ENCODE measurements around the gene RPS2. TPM values are rescaled to one million over a fixed set of nuclear protein-coding genes. Genes with fewer than 3 reads are reported as not detected.

Gene RPS2
- total and polyA plus RNA-seq, 2 donors (not counting 1 experiment from before 2014, with no cell fraction given): 1,683 to 2,596 TPM

- no peak within 1 kb of the TSS for H2AFZ ChIP-seq (ENCODE audit: low read length)
- peaks cover 16% of the 10 kb centered on the region for H3K4me1 ChIP-seq (ENCODE audit: control insufficient read depth, extremely low read depth, insufficient read depth, low read length)
- peaks cover 11% of the 10 kb centered on the region for H3K79me2 ChIP-seq (ENCODE audit: control insufficient read depth, insufficient read depth, low read length)
- H3K9me3 ChIP-seq (ENCODE audit: control insufficient read depth, insufficient read depth, low read depth, low read length): no peaks in the 10 kb centered on the region
- no peak for DNase-seq (ENCODE audit: low read depth in 2 of 2)
- peaks cover 14% of the 10 kb centered on the region for H3K36me3 ChIP-seq (ENCODE audit: control insufficient read depth, insufficient read depth, low read length)
- TF ChIP-seq EZH2 (IDR thresholded peaks at IDR 0.05; ENCODE audit: low read length, missing control alignments) (peak; percentile 61), CTCF (conservative IDR thresholded peaks at IDR 0.05 in 1 of 2, IDR thresholded peaks at IDR 0.05 in 1 of 2; ENCODE audit: low read depth in 1 of 2, low read length in 2 of 2) (no peak)
- H4K20me1 ChIP-seq (ENCODE audit: control insufficient read depth, extremely low read depth, insufficient read depth, low read length): no peaks in the 10 kb centered on the region
- no peak within 1 kb of the TSS for H3K27ac ChIP-seq (ENCODE audit: insufficient read depth, low read length)
- H3K27me3 ChIP-seq (ENCODE audit: control insufficient read depth, insufficient read depth, low read length): peaks cover 21% of the 10 kb centered on the region
- H3K4me2 ChIP-seq (ENCODE audit: extremely low read depth, insufficient read depth, low read length): peak within 1 kb of the TSS; percentile 51
- no peak within 1 kb of the TSS for H3K9ac ChIP-seq (ENCODE audit: insufficient read depth, low read length)
- H3K4me3 ChIP-seq (replicated peaks in 1 of 4; ENCODE audit: control extremely low read depth in 1 of 4, insufficient read depth in 1 of 4, low read depth in 3 of 4, low read length in 4 of 4): peak within 1 kb of the TSS in 3 of 4 experiments; percentile 21 to 39 (median 37)
These were observed 24.8 kb upstream of the RPS2 start, which contains the start of gene SYNGR3 for GRCh38 chr16:1989209-1990100. SYNGR3 (plus strand) TSS chr16:1989970; CDS start chr16:1990103, 133 bp downstream.

GRCh38 chr16:1987198-1987597 is 22.6 kb upstream of the RPS2 start:
- Histone ChIP-seq H3K36me3 (ENCODE audit: control insufficient read depth, insufficient read depth, low read length) (peaks cover 14% of the 10 kb centered on the region), H3K27me3 (ENCODE audit: control insufficient read depth, insufficient read depth, low read length) (peaks cover 21% of the 10 kb centered on the region), H3K9ac (ENCODE audit: insufficient read depth, low read length) (no peak overlapping the region), H3K4me2 (ENCODE audit: extremely low read depth, insufficient read depth, low read length) (no peak overlapping the region), H3K4me3 (replicated peaks in 1 of 4; ENCODE audit: control extremely low read depth in 1 of 4, insufficient read depth in 1 of 4, low read depth in 3 of 4, low read length in 4 of 4) (no peak overlapping the region), H3K79me2 (ENCODE audit: control insufficient read depth, insufficient read depth, low read length) (peaks cover 11% of the 10 kb centered on the region), H4K20me1 (ENCODE audit: control insufficient read depth, extremely low read depth, insufficient read depth, low read length) (no peaks in the 10 kb centered on the region), H3K27ac (ENCODE audit: insufficient read depth, low read length) (no peak overlapping the region), H2AFZ (ENCODE audit: low read length) (no peak overlapping the region), H3K9me3 (ENCODE audit: control insufficient read depth, insufficient read depth, low read depth, low read length) (no peaks in the 10 kb centered on the region), H3K4me1 (ENCODE audit: control insufficient read depth, extremely low read depth, insufficient read depth, low read length) (peaks cover 14% of the 10 kb centered on the region)
- no peak for DNase-seq (ENCODE audit: low read depth in 2 of 2)
- TF ChIP-seq EZH2 (IDR thresholded peaks at IDR 0.05; ENCODE audit: low read length, missing control alignments): no peak
- no peak for TF ChIP-seq CTCF (conservative IDR thresholded peaks at IDR 0.05 in 1 of 2, IDR thresholded peaks at IDR 0.05 in 1 of 2; ENCODE audit: low read depth in 1 of 2, low read length in 2 of 2)

- Histone ChIP-seq H3K79me2 (ENCODE audit: control insufficient read depth, insufficient read depth, low read length) (peaks cover 11% of the 10 kb centered on the region), H2AFZ (ENCODE audit: low read length) (no peak overlapping the region), H3K9ac (ENCODE audit: insufficient read depth, low read length) (no peak overlapping the region), H3K4me3 (replicated peaks in 1 of 4; ENCODE audit: control extremely low read depth in 1 of 4, insufficient read depth in 1 of 4, low read depth in 3 of 4, low read length in 4 of 4) (peak overlapping the region in 3 of 4 experiments; percentile 73 to 80 (median 74)), H4K20me1 (ENCODE audit: control insufficient read depth, extremely low read depth, insufficient read depth, low read length) (no peaks in the 10 kb centered on the region), H3K9me3 (ENCODE audit: control insufficient read depth, insufficient read depth, low read depth, low read length) (no peaks in the 10 kb centered on the region), H3K4me1 (ENCODE audit: control insufficient read depth, extremely low read depth, insufficient read depth, low read length) (peaks cover 11% of the 10 kb centered on the region), H3K36me3 (ENCODE audit: control insufficient read depth, insufficient read depth, low read length) (peaks cover 14% of the 10 kb centered on the region), H3K27me3 (ENCODE audit: control insufficient read depth, insufficient read depth, low read length) (peaks cover 21% of the 10 kb centered on the region), H3K4me2 (ENCODE audit: extremely low read depth, insufficient read depth, low read length) (peak overlapping the region; percentile 100), H3K27ac (ENCODE audit: insufficient read depth, low read length) (no peak overlapping the region)
- DNase-seq (ENCODE audit: low read depth in 2 of 2): no peak
- no peak for TF ChIP-seq EZH2 (IDR thresholded peaks at IDR 0.05; ENCODE audit: low read length, missing control alignments)
- no peak for TF ChIP-seq CTCF (conservative IDR thresholded peaks at IDR 0.05 in 1 of 2, IDR thresholded peaks at IDR 0.05 in 1 of 2; ENCODE audit: low read depth in 1 of 2, low read length in 2 of 2)
These were observed 21.0 kb upstream of the RPS2 start for GRCh38 chr16:1985466-1986150.

Data from fibroblast of lung (primary cell).